Activated T-cell treated with anti-CD3 and anti-CD28 coated beads for 48 hours (primary cell): ENCODE measurements around the gene CADM1.

Source experiments
- DNase-seq: peaks from one replicate; pipeline ENCODE4 v3.0.0-alpha.2; 2020; ENCODE audit warnings: low read depth

CADM1 gene

GRCh38 chr11:115178705-115179104 is 325.5 kb downstream of the CADM1 start:
- DNase-seq, result no peak

GRCh38 chr11:115173136-115173535 is 331.1 kb downstream of the CADM1 start:
- DNase-seq, result no peak

GRCh38 chr11:115170133-115170815 is 333.9 kb downstream of the CADM1 start:
- no peak for DNase-seq

- no peak for DNase-seq
Measured at GRCh38 chr11:115169251-115169650, 335.0 kb downstream of the CADM1 start.

DNA sequence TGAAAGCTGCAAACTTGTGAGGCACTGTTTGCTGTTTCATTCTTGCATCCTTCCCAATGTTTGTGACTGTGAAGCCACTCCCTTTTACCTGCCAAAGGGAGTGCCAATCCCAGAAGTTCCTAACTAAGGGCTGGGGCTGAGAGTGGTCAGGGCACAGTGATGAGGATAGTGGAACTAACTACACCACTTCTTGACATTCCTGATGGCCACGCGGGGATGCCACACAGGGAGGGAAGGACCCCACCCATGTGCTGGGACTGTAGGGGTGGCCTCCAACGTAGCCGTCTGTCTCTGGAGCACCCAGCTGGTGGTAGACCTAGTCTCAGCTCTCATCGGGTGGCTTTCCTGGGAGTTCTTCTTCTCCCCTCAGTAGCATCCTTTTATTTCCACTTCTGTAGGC is 335.5 kb downstream of the CADM1 start:
- no peak for DNase-seq

DNA sequence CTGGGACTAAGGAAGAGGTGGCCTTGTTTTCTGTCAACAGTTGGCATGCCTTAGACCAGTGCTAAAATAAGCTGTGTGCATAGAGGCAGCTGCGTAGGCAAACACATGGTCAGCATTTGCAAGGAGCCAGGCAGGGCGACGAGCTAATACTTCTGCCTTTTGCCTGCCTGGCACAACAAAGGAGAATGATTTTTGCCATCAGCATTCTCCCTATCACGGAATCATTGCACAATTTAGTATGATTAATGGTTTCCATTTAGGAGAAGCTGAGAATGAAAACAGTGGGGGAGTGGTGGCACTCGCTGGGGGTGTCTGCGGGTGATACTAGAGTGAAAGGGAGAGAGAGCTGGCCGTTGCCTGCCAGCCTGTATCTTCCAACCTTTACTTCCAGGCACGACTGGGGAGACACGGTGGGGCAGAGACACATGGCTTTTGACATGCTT is 336.0 kb downstream of the CADM1 start:
- DNase-seq, result no peak

DNA sequence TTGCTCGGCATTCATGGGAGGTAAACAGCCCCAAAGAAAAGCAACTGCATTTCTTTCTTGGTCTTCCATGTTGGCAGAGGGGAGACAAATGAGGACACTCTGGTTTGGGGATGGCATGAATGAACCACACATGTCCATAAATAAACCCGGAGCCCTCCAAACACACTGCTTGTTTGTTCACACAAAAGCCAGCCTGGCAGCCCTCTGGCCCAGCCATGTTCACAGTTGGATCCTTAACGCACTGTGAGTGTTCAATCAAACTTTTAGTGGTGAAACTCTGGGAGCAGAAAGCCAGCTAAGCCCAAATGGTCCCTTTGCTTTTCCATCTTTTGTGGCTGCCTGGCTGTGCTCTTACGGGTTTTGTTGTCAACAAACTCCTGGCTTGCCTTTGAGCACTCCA is 336.8 kb downstream of the CADM1 start:
- DNase-seq, result no peak

GRCh38 chr11:115166820-115167219 is 337.4 kb downstream of the CADM1 start:
- DNase-seq, result no peak

DNA sequence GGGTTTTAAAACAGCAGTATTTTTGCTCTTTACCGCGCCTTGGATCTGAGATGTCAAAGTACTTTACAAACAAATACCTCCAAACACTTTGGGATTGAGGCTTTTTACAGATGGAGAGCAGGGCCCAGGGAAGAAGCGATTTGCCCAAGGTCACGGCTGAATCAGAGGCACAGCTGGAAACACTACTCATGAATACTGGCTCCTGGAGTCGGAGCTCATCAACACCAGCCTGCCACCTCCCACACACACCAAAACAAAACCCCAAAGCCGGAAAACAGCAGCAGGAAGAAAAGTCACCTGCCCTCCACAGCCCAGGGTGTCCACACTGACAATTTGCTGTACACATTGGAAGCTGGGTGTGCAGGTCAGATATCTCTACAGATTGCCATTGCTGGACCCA is 339.4 kb downstream of the CADM1 start:
- no peak for DNase-seq

- DNase-seq, result no peak
Measured at GRCh38 chr11:115162919-115163318, 341.3 kb downstream of the CADM1 start.

GRCh38 chr11:115161876-115162275 is 342.3 kb downstream of the CADM1 start:
- DNase-seq, result no peak

DNA sequence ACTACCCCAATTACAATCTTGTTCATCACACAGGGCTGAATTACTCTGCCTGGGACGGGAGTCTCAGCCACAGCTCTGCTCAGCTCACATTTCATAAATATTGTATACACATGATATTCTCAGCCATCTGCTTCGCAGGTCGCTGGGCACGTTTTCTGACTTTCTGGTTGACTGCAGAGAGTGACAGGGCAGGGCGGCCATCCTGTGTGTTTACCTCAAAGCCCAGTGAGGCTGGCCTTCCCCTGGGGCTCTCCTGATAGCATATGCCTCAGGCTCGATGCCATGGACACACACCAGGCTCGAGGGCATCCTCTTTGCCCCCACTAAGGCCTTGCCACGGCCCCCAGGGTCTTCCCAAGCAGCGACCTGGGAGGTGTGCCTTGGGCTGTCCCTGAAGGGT is 345.0 kb downstream of the CADM1 start:
- no peak for DNase-seq

GRCh38 chr11:115158053-115158452 is 346.2 kb downstream of the CADM1 start:
- no peak for DNase-seq

- DNase-seq, result no peak
Measured at GRCh38 chr11:115157247-115157646, 347.0 kb downstream of the CADM1 start.

DNA sequence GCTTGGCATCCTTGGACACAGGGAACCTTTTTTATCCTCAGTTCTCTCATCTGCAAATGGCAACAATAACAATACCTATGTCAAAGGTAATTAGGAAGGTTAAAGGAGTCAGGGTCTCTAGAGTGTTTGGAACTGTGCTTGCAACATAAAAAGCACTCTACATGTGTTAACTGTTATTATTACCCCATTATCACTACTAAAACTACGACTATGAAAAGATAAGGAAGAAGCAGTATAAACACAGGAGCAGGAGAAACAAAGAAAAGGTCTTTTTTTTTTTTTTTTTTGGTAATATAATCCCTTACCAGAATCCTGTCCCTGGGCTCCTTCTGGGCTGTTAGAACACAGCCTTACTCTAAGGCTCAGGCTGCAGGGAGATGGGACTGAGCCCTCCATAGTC is 348.2 kb downstream of the CADM1 start:
- DNase-seq, result no peak

GRCh38 chr11:115155320-115155719 is 348.9 kb downstream of the CADM1 start:
- no peak for DNase-seq

DNA sequence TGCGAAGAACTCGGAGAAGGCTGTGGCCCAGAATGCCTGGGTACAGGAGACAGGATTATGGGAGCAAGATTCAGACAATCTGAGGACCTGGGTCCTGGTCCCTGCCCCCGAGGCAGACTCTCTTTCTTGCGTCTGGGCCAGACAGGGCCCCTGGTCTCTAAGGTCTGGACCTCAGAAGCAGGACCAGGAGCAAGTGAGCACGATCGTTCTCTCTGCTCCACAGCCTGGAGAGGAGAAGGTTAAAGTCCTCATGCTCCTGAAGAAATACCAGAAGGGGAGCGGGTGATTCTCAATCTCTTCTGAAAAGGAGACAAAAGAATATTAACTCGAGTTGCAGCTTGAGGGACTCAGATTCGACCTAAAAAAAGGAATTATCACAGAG is 349.9 kb downstream of the CADM1 start:
- no peak for DNase-seq

DNA sequence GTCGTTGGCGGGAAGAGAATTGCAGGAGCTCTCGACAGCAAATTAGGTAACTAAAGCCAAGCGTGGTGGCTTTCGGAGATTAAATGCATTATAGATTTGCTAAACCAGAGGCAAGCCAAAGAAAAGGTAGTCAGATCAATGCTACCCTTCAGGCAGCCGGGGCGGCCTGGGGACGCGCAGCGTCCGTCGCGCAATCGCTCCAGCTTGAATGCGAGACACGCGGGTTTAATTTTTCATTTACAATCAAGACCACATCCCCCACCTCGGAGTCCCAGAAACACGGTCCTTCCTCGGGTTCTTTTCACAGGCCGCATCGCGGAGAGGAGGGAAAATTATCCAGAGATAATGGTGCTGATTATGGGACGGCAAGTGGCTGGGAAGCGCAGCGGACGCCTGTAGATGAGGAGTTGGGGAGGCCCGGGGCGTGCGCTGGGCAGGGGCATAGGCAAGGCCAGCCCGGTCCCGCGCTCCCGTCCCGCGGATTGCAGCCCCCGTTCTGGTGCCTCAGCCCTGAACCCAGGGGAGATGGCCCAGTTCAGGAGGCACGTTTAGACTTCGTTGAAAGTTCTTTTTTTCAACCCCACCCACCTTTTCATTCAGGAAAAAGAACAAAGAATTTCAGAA is 350.4 kb downstream of the CADM1 start:
- DNase-seq, result no peak

DNA sequence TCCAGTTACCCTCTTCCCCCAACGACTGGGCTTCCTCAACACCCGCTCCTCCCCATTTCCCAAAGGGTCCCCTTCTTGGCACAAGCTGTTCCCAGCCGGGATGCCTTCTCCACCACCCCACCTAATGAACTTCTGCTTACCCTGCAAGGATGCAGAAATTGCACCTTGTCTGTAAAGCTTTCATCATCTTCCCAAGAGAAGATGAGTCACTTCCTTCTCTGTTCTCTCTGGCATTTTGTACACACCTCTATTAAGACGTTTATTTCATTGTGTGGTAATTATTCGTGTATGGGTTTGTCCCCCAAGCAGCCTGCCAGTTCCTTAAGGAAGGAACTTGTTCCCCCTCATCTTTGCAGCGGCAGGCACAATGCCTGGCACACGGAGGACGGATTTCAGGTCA is 351.1 kb downstream of the CADM1 start:
- DNase-seq, result no peak

- no peak for DNase-seq
Measured at GRCh38 chr11:115151010-115151409, 353.2 kb downstream of the CADM1 start.

DNA sequence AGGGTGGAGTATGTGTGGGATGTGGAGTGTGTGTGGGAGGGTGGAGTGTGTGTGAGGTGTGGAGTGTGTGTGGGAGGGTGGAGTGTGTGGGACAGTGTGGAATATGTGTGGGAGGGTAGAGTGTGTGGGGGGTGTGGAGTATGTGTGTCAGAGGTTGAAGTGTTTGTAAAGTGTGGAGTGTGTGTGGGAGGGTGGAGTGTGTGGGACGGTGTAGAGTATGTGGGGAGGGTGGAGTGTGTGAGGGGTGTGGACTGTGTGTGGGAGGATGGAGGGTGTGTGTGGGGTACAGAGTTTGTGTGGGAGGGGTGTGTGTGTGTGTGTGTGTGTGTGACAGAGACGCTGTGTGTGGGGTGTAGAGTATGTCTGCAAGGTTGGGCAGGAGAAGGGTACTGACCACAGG is 355.5 kb downstream of the CADM1 start:
- no peak for DNase-seq

GRCh38 chr11:115148101-115148500 is 356.1 kb downstream of the CADM1 start:
- no peak for DNase-seq

GRCh38 chr11:115147243-115147807 is 356.9 kb downstream of the CADM1 start:
- DNase-seq, result no peak

GRCh38 chr11:115146425-115146824 is 357.8 kb downstream of the CADM1 start:
- DNase-seq, result no peak
